Adipose tissue (tissue), 3 donors: ENCODE data around the gene ADAMTS14. TPM values are rescaled to one million over a fixed set of nuclear protein-coding genes. Genes with fewer than 3 reads are reported as not detected.

Experiments used
- H3K27ac ChIP-seq: one replicate; pipeline ENCODE4 v1.5.1; 2013; ENCODE audit warnings: low read depth, low read length
- WGBS, 3 donors: extraction: QIAGEN DNeasy Blood & Tissue Kit; methylation state at CpG; one replicate each; pipeline ENCODE4 v1.1.7; 2013; 5-methylcytosine and 5-hydroxymethylcytosine counted together
- polyA plus RNA-seq, 3 donors: library from polyadenylated mRNA; stranded (reverse); fragments of 200-250 nt; gene quantifications; one replicate each; pipeline ENCODE4 v1.2.3, GENCODE V29; 2013
- donor health status: healthy with polysubstance abuse.
- donor health status: Bipolar disorder and iron deficiency.
- donor health status: healthy.

ADAMTS14 gene
- polyA plus RNA-seq, 3 donors = under 0.01 to 0.94 (median 0.07) TPM

DNA sequence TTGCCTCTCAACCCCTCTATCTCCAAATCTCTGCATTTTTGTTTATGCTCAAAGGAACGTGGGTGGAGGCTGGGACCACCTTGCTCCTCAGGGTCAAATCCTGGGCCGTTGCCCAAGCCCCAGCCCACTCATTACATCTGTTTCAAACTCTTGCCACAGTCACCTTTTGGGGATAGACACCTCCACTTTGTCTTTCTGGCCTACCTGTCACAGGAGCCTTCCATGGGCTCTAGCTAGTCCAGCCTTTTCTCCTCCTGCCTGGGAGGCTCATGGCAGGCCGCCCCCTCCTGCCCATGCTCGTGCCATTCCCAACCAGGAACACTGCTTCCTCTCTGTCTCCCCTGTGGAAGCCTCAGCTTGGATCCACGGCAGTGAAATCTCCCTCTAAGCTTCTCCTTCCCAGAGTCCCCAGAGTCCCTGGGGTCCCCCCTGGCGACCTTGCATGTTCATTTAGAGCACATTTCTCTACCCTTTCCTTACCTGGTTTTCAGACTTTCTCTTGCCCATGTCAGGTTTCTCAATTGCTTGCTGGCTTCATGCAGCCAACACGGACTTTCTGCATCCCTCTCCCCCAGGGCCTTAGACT lies 2.5 kb upstream of the ADAMTS14 start:
- H3K27ac ChIP-seq = no peak overlapping the region
- WGBS, 3 donors = 59 to 84% (median 84%) methylated on average over 7 of the region's 7 CpGs

DNA sequence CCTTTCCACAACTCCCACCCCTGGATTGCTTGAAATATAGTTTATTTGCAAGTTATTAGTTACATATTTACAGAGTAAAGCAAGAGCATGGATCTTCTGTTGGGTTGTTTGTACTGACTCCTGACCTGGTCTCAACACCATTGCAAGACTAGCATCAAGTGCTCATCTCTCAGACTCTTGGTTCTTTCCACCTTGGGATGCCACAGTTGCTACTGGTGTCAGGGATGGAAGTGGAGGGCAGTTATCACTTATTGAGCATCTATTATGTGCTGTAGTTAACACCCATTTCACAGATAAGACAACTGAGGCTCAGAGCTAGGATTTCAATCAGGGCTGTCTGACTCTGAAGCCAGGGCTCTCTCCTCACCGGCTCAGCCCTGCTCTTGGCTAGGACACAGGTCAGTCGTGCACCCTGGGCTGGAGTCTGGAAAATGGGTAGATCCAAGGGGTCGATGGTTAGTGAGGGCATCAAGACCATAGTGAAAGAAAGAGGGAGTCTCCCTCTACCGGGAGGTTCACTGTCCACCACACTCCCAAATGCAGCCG lies 614 bp upstream of the ADAMTS14 start:
- H3K27ac ChIP-seq = no peak overlapping the region
- WGBS, 3 donors = 15 to 33% (median 19%) methylated on average over 5 of the region's 5 CpGs

DNA sequence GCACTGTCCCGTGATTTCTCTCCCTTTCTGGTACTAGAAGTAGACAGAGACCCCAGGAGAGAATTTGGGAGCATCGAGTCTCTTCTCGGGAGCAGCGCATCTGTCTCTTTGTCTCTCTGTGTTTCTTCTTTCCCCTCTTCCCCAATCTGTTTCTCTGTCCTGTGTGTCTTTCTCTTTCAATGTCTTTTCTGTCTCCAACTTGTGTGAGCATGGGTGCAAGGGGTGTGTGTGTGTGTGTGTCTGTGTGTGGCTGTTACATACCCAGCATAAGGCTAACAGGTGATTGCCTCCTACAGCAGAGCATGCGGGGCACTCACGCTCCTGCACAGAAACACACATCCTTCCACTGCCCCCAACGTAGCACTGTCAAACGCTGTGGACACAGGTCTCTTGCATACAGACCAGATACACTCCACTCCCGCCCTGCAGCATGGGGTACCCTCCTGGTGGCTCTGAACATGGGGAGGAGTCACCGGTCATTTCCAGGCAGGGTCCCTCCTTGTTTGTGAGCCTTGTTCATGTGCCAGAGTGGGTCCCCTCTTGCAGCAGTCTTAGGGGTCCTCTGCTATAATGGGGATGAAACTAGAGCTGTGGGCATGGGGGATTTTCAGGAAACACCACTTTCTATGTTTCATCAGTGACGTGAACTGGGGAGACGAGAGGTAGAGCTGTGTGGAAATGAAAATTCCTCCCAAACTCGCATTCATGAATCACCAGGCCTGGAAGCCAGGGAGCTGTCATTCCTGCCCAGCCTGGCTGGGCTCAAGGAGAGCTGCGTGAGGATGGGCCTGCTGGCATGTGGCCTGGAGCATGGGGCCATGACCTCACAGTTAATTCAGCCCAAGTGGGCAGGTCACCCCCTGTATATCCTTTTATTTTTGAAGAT lies 980 bp downstream of the ADAMTS14 start:
- H3K27ac ChIP-seq = no peak overlapping the region
- WGBS, 3 donors = 41 to 52% (median 47%) methylated on average over 14 of the region's 14 CpGs

DNA sequence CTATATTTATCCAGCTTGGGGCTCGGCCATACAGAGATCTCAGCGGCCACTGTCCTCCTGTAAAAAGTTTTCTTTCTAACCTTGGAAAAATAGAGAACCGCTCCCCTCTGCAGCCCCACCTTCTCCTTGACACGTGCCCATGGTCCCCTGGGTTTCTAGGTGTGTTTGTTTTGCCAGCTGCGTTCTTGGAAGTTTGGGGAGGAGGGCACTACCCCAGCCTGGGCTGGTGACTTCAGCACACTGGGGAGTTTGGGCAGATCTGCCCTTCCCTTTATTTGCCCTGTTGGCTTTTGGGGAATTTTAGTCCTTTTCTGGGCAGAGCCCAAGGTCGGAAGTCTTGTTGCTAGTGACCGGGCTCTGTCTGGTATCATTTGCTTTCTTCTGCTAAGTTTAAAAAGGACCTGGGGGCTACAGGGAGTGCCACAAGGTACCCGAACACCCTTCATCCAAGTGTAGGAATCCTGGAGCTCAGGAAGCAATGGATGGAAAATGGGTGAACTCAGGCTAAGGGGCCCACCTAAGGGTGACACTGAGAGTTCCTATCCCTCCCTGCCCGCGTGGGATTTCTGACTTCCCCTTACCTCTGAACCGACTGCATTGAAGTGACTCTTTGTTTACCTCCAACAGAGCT lies 1.7 kb downstream of the ADAMTS14 start:
- WGBS, 3 donors = 40 to 74% (median 66%) methylated on average over 11 of the region's 11 CpGs
- H3K27ac ChIP-seq = no peak overlapping the region

DNA sequence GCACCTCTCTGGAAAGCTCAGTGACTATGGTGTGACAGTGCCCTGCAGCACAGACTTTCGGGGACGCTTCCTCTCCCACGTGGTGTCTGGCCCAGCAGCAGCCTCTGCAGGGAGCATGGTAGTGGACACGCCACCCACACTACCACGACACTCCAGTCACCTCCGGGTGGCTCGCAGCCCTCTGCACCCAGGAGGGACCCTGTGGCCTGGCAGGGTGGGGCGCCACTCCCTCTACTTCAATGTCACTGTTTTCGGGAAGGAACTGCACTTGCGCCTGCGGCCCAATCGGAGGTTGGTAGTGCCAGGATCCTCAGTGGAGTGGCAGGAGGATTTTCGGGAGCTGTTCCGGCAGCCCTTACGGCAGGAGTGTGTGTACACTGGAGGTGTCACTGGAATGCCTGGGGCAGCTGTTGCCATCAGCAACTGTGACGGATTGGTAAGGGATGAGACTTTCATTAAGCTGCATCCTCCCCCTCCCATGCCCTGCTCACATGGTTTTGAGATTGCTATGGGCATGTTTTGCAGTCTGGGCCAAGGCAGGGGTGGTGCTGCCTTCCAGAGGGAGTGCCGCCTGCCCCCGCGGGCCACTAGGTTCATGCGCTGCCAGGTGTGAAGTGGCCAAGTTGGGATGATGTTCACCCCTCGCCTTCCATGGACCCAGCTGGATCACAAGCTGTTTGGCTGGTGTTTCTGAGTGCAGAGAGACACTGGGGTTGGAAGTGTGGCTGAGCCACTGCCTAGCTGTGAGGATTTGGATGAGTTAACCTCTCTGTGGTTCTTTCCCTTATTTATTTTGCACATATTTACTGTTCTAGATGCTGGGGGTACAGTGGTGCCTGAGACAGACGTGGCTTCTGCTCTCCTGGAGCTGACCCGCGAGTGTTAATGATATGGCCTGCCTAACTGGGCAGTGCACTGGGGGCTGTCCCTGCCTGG lies 2.5 kb downstream of the ADAMTS14 start:
- H3K27ac ChIP-seq = no peak overlapping the region
- 73 to 90% (median 88%) methylated on average over 24 of the region's 24 CpGs for WGBS, 3 donors

DNA sequence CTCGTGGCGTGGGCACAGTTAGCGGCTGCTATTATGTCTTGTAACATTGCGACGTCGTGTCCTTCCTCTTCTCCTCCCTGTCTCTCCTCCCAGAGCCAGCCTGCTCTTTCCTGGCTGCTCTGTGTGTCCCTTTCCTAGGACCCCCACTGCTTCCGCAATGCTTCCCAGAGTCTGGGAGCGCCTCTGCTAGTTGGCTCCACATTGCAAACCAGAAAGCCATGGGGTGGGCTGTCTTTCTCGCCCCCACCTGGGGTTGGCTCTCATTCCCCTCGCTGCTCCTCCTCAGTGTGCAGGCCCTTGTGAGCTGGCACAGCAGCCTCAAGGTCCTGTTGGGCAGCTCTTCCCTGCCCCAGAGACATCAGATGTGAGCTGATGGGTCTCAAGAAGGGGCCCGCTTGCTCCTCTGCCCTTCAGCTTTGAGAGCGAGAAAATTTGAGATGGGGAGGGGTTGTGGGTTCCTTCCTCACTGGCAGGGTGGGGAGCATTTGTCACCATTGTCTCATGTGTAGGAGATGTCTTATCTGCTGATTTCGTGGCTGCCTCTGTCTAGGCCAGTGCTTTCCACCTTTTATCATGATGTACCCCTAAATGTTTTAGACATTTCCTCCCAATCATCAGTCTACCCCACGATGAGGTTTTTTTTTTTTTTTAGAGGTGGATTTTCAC lies 3.3 kb downstream of the ADAMTS14 start:
- WGBS, 3 donors = 58 to 62% (median 58%) methylated on average over 12 to 14 of the region's 14 CpGs

DNA sequence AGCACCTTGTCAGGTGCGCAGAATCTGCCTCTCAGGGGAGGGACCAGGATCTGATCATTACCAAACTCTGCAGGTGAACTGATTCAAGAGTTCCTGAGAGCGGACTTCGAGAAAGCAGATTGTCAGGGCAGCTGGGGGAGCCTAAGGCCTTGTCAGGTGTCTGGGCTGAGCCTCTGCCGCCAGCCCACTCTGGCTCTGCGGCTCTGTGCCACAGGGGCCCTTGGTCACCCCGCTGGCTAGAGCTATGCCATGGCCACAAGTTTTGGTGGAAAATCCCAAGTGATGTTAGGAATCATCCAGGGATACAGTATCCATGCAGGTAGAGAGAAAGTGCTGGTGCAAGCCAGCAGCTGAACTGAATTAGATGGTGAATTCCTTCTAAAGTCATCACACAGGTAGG lies 4.2 kb downstream of the ADAMTS14 start:
- H3K27ac ChIP-seq = no peak overlapping the region
- 72 to 95% (median 81%) methylated on average over 6 of the region's 6 CpGs for WGBS, 3 donors

More for the DNA sequence above, 3.3 kb downstream of the ADAMTS14 start:
- H3K27ac ChIP-seq = no peak overlapping the region

DNA sequence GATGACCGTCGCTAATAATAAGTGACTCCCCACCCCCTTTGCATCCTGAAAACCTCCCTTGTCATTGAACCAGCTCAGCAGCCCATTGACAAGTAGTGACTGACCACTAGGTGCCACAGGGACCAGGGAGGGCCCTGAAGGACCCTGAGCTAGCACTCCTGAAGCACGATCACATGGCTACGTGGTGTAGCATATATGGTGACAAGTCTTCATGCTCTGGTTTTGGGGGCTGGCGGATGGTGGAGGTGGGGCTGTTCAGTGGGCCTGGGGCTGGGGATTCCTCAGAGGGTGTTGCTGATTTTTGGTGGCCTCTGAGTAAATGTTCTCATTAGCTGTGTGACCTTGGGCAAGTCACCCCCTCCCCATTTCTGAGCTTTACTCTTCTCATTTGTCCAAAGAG lies 4.7 kb downstream of the ADAMTS14 start:
- no peak overlapping the region for H3K27ac ChIP-seq
- 77 to 82% (median 82%) methylated on average over 5 of the region's 5 CpGs for WGBS, 3 donors

DNA sequence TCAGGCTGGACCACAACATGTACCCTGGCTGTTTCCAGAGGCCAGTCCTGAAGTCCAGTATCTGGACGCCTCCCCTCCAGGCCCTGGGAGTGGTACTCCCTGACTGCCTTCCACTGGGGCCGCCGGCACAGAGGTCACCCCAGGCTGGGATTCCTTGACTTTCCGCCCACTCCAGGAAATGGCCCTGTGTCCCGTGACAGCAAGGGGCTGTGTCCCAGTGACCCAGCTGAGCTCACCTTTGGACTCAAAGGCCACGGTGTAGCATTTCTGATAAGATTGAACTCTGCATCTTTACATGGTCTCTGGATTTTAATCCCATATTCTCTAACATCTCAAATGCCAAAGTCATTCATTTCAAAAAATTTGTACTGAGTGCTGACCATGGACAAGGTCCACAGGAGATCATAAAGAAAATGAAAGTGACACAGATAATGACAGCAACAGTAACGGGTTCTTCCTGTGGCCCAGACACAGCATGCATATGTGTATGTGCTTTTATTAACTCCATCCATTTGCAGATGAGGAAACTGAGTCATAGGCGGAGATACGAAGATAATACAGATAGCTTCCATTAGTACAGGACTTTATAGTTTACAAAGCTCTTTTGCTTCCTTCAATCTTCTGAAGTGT lies 5.4 kb downstream of the ADAMTS14 start:
- no peak overlapping the region for H3K27ac ChIP-seq
- WGBS, 3 donors = 61 to 75% (median 66%) methylated on average over 9 of the region's 9 CpGs

DNA sequence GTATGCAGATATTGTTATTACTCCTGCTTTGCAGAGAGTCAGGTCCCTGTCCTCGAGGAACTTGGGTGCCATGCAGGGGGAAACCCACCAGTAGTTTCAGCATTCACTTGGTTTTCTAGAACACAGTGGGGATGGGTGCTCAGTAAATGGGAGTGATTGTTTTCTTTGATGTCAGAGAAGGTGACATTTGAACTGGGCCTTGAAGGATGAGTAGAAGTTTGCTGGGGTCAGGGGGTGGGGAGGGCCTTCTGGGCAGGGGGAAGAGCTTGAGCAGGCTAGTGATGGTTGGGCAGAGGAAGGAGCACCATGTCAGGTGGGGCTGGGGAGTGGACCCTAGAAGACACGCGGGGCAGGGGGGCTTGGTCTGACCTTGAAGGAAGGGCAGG lies 5.9 kb downstream of the ADAMTS14 start:
- no peak overlapping the region for H3K27ac ChIP-seq

DNA sequence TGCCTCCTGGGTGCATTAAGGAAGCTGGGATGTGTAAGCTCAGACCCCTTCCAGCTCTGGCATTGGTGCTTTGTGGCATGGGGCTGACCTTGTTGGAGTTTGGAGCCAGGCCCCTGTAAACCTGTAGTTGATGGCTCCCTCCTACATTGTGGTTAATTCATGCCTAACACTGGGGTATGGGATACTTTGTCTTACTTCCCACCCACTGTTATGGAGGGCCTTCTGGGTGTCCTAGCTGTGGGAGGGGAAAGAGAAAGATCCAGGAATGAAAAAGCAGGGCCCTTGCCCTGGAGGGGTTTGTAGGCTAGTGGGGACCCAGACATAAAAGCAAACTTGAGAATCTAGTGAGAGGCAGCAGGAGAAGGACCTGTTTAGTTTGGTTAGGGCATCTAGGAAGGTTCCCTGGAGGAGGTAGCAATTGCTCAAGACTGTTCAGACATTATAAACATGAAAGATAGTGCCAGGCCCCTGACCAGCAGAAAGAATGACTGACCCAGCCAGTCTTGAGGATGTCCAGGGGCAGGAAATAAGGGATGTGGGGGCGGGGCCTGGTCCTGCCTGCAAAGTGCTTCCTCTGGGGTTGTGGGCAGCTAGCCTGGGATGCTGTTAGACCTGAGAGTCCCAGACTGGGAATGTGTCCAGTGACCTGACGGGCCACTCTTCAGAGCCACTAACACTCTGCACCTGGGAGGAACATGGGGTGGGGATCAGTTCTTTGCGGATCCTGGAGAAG lies 6.6 kb downstream of the ADAMTS14 start:
- 86 to 92% (median 87%) methylated on average over 3 of the region's 3 CpGs for WGBS, 3 donors
- H3K27ac ChIP-seq = no peak overlapping the region

More for the DNA sequence above, 5.9 kb downstream of the ADAMTS14 start:
- 90 to 97% (median 96%) methylated on average over 3 of the region's 3 CpGs for WGBS, 3 donors

DNA sequence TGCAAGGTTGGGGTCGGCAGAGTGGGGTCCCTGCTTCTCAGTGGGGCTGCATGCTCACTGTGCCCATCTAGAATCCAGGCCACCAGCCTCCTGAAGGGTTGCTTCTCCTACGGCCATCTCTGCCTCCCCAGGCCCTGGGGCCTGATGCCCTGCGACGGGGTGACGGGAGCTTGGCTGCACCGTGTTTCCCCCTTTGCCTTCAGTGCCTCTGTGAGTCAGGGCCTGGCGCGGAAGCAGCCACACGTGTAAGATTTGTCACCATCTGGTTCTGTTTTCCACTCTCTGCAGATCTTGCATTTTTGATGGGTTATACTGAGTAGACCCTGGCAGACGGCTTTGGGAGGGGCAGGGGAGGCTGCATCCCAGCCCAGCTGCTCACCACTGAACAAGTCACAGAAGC lies 7.2 kb downstream of the ADAMTS14 start:
- no peak overlapping the region for H3K27ac ChIP-seq
- 71 to 83% (median 79%) methylated on average over 10 of the region's 10 CpGs for WGBS, 3 donors

DNA sequence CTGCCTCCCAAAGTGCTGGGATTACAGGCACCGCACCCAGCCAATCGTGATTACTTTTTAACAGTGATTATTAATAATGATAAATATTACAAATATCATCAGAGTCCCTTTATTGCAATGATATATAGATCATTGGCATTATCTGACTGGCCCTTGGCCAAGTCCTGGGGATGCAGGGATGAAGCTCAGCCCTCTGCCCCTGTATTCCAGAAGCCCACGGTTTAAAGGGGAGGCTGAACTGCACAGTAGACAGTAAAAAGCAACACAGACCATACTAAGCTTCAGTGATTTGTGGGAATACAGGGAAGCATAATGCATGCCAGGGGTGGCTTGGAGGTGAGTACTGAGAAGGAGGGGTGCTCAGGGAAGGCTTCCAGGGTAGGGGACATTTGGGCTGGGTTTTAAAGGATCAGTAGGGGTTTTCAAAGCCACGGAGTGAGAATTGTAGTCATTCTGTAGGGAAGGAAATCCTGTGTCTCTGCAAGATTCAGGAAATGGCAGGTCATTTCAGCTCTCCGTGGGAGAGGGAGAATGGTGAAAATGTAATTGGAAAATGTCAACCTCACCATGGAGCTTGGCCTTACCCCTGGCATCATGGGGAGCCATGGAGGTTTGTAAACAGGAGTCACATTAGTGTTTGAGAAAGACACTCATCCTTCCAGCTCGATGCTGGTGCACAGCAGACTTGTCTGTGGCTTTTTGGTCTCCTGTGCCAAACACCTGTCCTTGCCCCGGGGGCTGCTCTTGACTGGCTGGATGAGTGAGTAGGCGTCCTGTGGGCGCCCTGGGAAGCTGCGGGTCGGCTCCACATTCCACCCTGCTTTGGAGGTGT lies 8.8 kb downstream of the ADAMTS14 start:
- H3K27ac ChIP-seq = no peak overlapping the region
- WGBS, 3 donors = 67 to 72% (median 69%) methylated on average over 11 of the region's 11 CpGs

DNA sequence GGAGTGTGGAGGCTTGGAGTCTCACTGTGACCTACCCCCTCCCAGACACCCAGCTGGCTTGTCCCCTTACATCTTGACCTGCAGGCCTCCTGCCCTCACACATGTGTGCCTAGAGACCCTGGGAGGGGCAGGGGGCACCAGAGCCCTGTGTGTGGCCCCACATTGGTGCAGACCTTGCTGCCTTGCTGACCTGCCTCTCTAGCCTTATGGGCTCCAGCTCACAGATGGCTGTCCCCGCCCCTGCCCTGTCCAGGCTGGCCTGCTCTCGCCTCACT lies 9.4 kb downstream of the ADAMTS14 start:
- WGBS, 3 donors = 46 to 97% (median 90%) methylated on average over 2 of the region's 2 CpGs
- H3K27ac ChIP-seq = no peak overlapping the region

DNA sequence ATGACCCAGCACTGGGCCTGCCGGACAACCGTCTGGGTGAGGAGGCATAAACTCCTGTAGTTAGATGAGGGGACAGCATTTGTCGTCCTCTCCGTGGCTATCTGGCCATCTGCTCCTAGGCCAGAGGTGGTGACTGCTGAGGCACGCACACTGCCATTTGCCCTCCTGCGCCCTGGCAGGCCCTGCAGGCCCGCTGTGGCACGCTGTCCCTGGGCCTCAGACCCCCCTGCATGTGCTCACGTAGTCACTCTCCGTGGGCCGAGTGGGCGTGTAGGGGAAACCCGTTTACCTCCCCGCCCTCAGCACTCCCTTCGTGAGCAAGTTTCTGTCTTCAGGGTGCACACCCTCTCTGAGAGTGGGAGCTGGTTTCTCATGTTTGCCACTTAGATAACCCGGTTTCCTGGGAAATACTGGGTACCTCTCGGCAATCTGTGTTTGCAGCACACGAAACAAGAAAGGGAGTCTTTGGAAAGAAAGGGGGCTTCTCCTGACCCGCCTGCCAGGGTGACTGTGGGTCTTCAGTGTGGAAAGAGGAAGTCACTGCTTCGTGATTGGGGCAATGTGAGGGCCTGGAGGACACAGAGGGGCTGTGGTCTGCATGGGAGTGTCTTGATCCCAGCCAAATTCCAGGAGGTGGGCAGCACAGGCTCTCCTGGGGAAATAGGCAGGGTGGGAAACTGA lies 10.8 kb downstream of the ADAMTS14 start:
- no peak overlapping the region for H3K27ac ChIP-seq
- WGBS, 3 donors = 66 to 83% (median 67%) methylated on average over 20 of the region's 20 CpGs

DNA sequence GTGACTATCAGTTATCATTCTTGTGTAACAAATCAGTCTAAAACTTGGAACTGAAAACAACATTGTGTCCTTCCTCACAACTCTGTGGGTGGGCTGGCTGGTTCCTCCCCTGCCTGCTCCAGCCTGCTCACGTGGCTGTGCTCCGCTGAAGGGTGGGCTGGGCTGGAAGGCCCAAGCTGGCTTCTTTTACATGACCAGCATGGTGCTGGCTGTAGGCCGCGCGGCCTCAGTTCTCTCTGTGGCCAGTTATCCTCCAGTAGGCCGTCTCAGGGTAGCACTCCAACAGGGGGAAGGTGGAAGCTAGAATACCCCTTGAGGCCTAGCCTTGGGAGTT lies 11.3 kb downstream of the ADAMTS14 start:
- H3K27ac ChIP-seq = no peak overlapping the region

More for the DNA sequence above, 11.3 kb downstream of the ADAMTS14 start:
- WGBS, 3 donors = 60 to 91% (median 64%) methylated on average over 6 of the region's 6 CpGs
